ENCODE data around the gene PKNOX2.

Gene PKNOX2

GRCh38 chr11:125164422-125165110 is at the start of gene PKNOX2:
Gene PKNOX2 (plus strand): TSS chr11:125164751. CDS start chr11:125351306, 186,555 bp downstream.
- DNase-seq = peak; percentile 91

GRCh38 chr11:125117429-125117828 is 47.1 kb upstream of the PKNOX2 start:
- no peak for DNase-seq

- no peak for DNase-seq
Observed at GRCh38 chr11:125123194-125123946, 41.2 kb upstream of the PKNOX2 start.

- peak; percentile 74 for DNase-seq
Observed at GRCh38 chr11:125123947-125124617, 40.5 kb upstream of the PKNOX2 start.

GRCh38 chr11:125124618-125124992 is 39.9 kb upstream of the PKNOX2 start:
- no peak for DNase-seq

- DNase-seq = no peak
Observed at GRCh38 chr11:125128450-125128849, 36.1 kb upstream of the PKNOX2 start.

- DNase-seq = no peak
Observed at GRCh38 chr11:125129316-125129993, 35.1 kb upstream of the PKNOX2 start.

GRCh38 chr11:125132071-125132470 is 32.5 kb upstream of the PKNOX2 start:
- DNase-seq = no peak

GRCh38 chr11:125132596-125132995 is 32.0 kb upstream of the PKNOX2 start:
- no peak for DNase-seq

GRCh38 chr11:125136001-125136400 is 28.6 kb upstream of the PKNOX2 start:
- DNase-seq = no peak

- no peak for DNase-seq
Observed at GRCh38 chr11:125138966-125139365, 25.6 kb upstream of the PKNOX2 start.

- no peak for DNase-seq
Observed at GRCh38 chr11:125139778-125140177, 24.8 kb upstream of the PKNOX2 start.

GRCh38 chr11:125140233-125140632 is 24.3 kb upstream of the PKNOX2 start:
- DNase-seq = no peak

- no peak for DNase-seq
Observed at GRCh38 chr11:125141178-125141577, 23.4 kb upstream of the PKNOX2 start.

- peak; percentile 87 for DNase-seq
Observed at GRCh38 chr11:125141686-125142535, 22.6 kb upstream of the PKNOX2 start.

GRCh38 chr11:125146232-125146631 is 18.3 kb upstream of the PKNOX2 start:
- no peak for DNase-seq

GRCh38 chr11:125147280-125147679 is 17.3 kb upstream of the PKNOX2 start:
- no peak for DNase-seq

GRCh38 chr11:125148011-125148410 is 16.5 kb upstream of the PKNOX2 start:
- no peak for DNase-seq

GRCh38 chr11:125148743-125149142 is 15.8 kb upstream of the PKNOX2 start:
- DNase-seq = no peak

- DNase-seq = no peak
Observed at GRCh38 chr11:125153837-125154236, 10.7 kb upstream of the PKNOX2 start.

GRCh38 chr11:125154378-125155099 is 10.0 kb upstream of the PKNOX2 start:
- DNase-seq = peak; percentile 42

GRCh38 chr11:125155100-125155444 is 9.5 kb upstream of the PKNOX2 start:
- DNase-seq = no peak
